Right lobe of liver (tissue), 6 donors: ENCODE results near the gene KLHL11. TPM values are rescaled to one million over a fixed set of nuclear protein-coding genes. Genes with fewer than 3 reads are reported as not detected.
A peak's percentile ranks its signal among the peaks of the same experiment; 100 is the strongest.

Experiments
- ATAC-seq, 4 donors: fragments of 200-7000 bp; cut with Tn5 transposase; one replicate each; pipeline ENCODE4 v1.9.1; 2020; ENCODE audit warnings: mild to moderate bottlenecking in 4 of 4, moderate library complexity in 4 of 4
- DNase-seq, 3 donors: peaks; one replicate each; pipeline ENCODE4 v3.0.0-alpha.2; 2020
- H3K27ac ChIP-seq, 3 donors: fragments of 200-600 bp; one replicate each; pipeline ENCODE4 v1.8.0; 2022
- H3K27me3 ChIP-seq, 2 donors: fragments of 200-600 bp; one replicate each; pipeline ENCODE4 v1.8.0; 2022
- H3K36me3 ChIP-seq, 4 donors: fragments of 200-600 bp; sonication (generic) in 1 of 4; one replicate each; pipeline versions ENCODE4 v1.5.1 to v1.8.0; 2017 to 2022; ENCODE audit warnings: control low read depth in 1 of 4
- H3K4me1 ChIP-seq, 4 donors: fragments of 200-600 bp; sonication (generic) in 1 of 4; one replicate each; pipeline versions ENCODE4 v1.5.1 to v1.8.0; 2017 to 2022; ENCODE audit warnings: control low read depth in 1 of 4
- H3K4me3 ChIP-seq, 3 donors: fragments of 200-600 bp; one replicate each; pipeline ENCODE4 v1.8.0; 2022
- H3K9me3 ChIP-seq, 4 donors: fragments of 200-600 bp; sonication (generic) in 1 of 4; one replicate each; pipeline versions ENCODE4 v1.5.1 to v1.8.0; 2017 to 2022; ENCODE audit warnings: control low read depth in 1 of 4
- POLR2A ChIP-seq: fragments of 450-650 bp; IDR thresholded peaks from one replicate; pipeline ENCODE4 v1.6.1; 2017; ENCODE audit warnings: antibody characterized with exemption, mild to moderate bottlenecking
- WGBS: methylation state at CpG from one replicate; pipeline ENCODE4 v1.1.6; 2018; ENCODE audit warnings: low coverage, low lambda C conversion rate; ENCODE audit not compliant: insufficient coverage; ENCODE audit errors: missing lambda C conversion rate; 5-methylcytosine and 5-hydroxymethylcytosine counted together
- intact Hi-C, 2 donors: fragments of 100-400 bp; cut with DNase I; formaldehyde crosslinking; loops; one replicate each; pipeline versions ENCODE4 v1.11.2 to v1.14.1; 2022
- total RNA-seq, 6 experiments: library from RNA; depleted of rRNA in 2 of 6; stranded (reverse); fragments of >200 nt in 2 of 6; fragmentation: NEBNext Ultra II Directional in 3 of 6; extraction: Animal tissue kit (Norgen Biotek cat#: 25700) in 3 of 6; gene quantifications; one replicate each; pipeline versions ENCODE4 v1.1.0 to v1.2.4, GENCODE V29; 2016 to 2023
- TF ChIP-seq, protein P1 (sequence below), 4 donors: fragments of 200-600 bp in 3 of 4; fragments of 450-650 bp in 1 of 4; IDR thresholded peaks; one replicate each; pipeline versions ENCODE4 v1.5.1 to v1.8.0; 2016 to 2022; ENCODE audit warnings: antibody characterized with exemption in 4 of 4, mild to moderate bottlenecking in 2 of 4
- donor health status: DM: no; HTN: yes; CAD: no.
- donor health status: DM: no; HTN: no; CAD: no.
- donor health status: DM: no; HTN: no; CAD: no.
- donor health status: DM: no; HTN: yes; CAD: no.
- donor health status: DM: no; HTN: yes; CAD: no.

Gene KLHL11
- total RNA-seq, 6 experiments from 2014 or later: 2.9 to 7.0 (median 5.7) TPM

DNA sequence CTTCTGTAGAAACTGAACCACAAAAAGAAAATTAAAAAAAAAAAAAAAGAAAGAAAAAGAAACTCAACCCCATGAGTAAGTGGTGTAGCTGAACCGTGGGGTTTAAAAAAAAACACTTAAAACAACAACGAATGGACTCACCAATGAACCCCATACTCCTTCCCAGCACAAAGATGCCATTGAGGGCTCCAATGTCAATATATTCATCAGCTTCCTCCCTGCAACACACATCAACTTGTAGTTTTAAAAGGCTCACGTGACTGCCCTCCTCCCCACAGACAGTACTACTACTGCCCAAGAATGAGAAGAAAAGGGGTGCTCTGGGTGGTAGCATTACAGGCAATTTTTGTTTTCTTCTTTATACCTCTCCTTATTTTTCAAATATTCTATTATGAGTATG lies 3.3 kb upstream of the KLHL11 start:
- intact Hi-C loops: no loop called here
- Histone ChIP-seq H3K36me3 (peaks cover 0 to 19% (median 3%) of the 10 kb centered on the region in 4 donors), H3K27ac (peak overlapping the region in 1 of 3 donors; percentile 49), H3K9me3 (no peaks in the 10 kb centered on the region), H3K4me3 (no peak overlapping the region), H3K27me3 (no peaks in the 10 kb centered on the region), H3K4me1 (peaks cover 0 to 49% (median 22%) of the 10 kb centered on the region in 4 donors)
- 61% methylated on average over 3 of the region's 3 CpGs for WGBS
- DNase-seq: no peak
- no peak for ATAC-seq
- no peak for TF ChIP-seq POLR2A
- TF ChIP-seq, protein P1, sequence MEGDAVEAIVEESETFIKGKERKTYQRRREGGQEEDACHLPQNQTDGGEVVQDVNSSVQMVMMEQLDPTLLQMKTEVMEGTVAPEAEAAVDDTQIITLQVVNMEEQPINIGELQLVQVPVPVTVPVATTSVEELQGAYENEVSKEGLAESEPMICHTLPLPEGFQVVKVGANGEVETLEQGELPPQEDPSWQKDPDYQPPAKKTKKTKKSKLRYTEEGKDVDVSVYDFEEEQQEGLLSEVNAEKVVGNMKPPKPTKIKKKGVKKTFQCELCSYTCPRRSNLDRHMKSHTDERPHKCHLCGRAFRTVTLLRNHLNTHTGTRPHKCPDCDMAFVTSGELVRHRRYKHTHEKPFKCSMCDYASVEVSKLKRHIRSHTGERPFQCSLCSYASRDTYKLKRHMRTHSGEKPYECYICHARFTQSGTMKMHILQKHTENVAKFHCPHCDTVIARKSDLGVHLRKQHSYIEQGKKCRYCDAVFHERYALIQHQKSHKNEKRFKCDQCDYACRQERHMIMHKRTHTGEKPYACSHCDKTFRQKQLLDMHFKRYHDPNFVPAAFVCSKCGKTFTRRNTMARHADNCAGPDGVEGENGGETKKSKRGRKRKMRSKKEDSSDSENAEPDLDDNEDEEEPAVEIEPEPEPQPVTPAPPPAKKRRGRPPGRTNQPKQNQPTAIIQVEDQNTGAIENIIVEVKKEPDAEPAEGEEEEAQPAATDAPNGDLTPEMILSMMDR (IDR thresholded peaks at IDR 0.05): no peak

GRCh38 chr17:41865596-41865893 lies 322 bp upstream of the KLHL11 start:
- no peak for ATAC-seq
- intact Hi-C loops: no loop called here
- Histone ChIP-seq H3K9me3 (no peaks in the 10 kb centered on the region), H3K36me3 (peaks cover 0 to 7% (median 0%) of the 10 kb centered on the region in 4 donors), H3K4me1 (peaks cover 0 to 44% (median 15%) of the 10 kb centered on the region in 4 donors), H3K27ac (peak overlapping the region in 1 of 3 donors; percentile 84), H3K4me3 (peak overlapping the region in 2 of 3 donors; percentile 74 to 100), H3K27me3 (no peaks in the 10 kb centered on the region)
- under 1% methylated on average over 5 of the region's 10 CpGs for WGBS
- DNase-seq: no peak
- TF ChIP-seq, protein P1 (IDR thresholded peaks at IDR 0.05): no peak
- TF ChIP-seq POLR2A: no peak

- 0% methylated on average over 12 of the region's 25 CpGs for WGBS
- TF ChIP-seq, protein P1 (IDR thresholded peaks at IDR 0.05): no peak
- no peak for TF ChIP-seq POLR2A
- Histone ChIP-seq H3K36me3 (peaks cover 0 to 7% (median 0%) of the 10 kb centered on the region in 4 donors), H3K27ac (peak overlapping the region; percentile 59 to 84 (median 75)), H3K27me3 (no peaks in the 10 kb centered on the region), H3K4me1 (peaks cover 0 to 34% (median 10%) of the 10 kb centered on the region in 4 donors), H3K4me3 (peak overlapping the region; percentile 74 to 100 (median 93)), H3K9me3 (no peaks in the 10 kb centered on the region)
- DNase-seq (no peak), ATAC-seq (peak; percentile 36 to 48 (median 47))
- intact Hi-C loops: no loop called here
Observed at GRCh38 chr17:41864498-41864835, 756 bp downstream of the KLHL11 start.

DNA sequence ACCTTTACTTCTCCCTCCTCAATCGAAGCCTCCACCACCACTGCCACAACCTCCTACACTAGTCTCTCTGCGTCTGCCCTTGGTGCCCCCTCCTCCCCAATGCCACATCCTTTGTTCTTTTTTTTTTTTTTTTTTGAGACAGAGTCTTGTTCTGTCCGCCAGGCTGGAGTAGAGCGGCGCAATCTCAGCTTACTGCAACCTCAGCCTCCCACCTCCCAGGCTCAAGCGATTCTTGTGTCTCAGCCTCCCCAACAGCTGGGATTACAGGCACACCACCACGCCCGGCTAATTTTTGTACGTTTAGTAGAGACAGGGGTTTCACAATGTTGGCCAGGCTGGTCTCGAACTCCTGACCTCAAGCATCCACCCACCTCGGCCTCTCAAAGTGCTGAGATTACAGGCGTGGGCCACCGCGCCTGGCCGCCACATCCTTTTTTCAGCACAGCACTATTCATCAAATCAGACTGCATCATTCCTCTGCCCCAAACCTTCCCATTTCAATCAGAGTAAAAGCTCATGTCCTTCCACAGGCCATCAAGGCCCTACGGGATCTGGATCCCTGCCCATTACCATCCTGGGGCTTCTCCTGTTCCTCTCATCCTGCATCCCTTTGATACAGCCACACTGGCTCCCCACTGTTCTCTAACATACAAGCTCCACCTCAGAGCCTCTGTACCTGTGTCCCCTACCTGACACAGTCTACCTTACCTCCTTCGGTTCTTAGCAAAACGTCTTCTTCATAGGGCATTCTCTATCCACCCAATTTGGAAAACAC lies 2.0 kb downstream of the KLHL11 start:
- Histone ChIP-seq H3K36me3 (peaks cover 0 to 7% (median 0%) of the 10 kb centered on the region in 4 donors), H3K9me3 (no peaks in the 10 kb centered on the region), H3K27ac (no peak overlapping the region), H3K4me3 (peak overlapping the region in 2 of 3 donors; percentile 74 to 100), H3K27me3 (no peaks in the 10 kb centered on the region), H3K4me1 (peaks cover 0 to 27% (median 5%) of the 10 kb centered on the region in 4 donors)
- DNase-seq (no peak), ATAC-seq (no peak)
- intact Hi-C loops: no loop called here
- no peak for TF ChIP-seq POLR2A
- TF ChIP-seq, protein P1 (IDR thresholded peaks at IDR 0.05): no peak
- WGBS: 57% methylated on average over 13 of the region's 18 CpGs
